GM21786 (cell line): Measurements from ENCODE around the gene SHISA5.

ENCODE experiments used
- ATAC-seq: cut with Tn5 transposase; IDR thresholded peaks from one replicate; pipeline ENCODE4 v1.9.1; 2021; ENCODE audit not compliant: unreplicated experiment

The SHISA5 gene

DNA sequence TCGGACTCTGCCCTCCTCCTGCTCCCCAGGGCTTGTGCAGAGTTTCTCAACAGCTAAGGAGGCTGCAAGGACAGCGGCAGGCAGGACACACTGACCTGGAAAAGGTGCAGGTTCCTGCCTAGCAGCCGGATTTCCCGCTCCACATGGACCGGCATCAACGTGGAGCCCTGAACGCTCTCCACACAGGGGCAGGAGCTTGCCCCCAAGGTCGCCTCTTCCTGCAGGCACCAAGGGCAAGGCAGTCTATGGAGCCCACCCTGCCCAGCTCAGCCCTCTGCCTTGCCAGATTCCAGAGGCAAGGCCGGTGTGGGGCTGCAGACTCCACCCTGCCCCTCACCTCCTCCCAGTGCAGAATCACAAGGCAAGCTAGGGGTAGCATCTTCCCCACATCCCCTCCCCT, 84.8 kb downstream of the SHISA5 start:
- ATAC-seq: no peak

DNA sequence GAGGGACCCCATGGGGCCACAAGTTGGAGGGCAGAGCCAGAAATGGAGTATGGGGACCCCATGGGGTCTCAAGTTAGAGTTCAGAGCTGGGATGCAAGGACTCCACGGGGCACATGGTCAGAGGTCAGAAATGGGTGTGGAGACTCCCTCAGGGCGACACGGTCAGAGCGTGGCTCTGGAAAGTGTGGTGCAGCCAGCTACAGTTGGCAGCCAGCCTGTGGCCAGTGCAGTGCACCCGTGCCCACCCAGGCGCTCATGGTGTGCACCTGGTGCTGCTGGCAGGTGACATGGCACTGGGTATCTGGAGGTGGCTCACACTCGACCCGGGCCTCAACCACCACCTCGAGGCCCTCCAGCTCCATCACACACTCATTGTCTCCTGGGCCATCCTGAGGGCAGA, 85.3 kb downstream of the SHISA5 start:
- ATAC-seq: no peak

DNA sequence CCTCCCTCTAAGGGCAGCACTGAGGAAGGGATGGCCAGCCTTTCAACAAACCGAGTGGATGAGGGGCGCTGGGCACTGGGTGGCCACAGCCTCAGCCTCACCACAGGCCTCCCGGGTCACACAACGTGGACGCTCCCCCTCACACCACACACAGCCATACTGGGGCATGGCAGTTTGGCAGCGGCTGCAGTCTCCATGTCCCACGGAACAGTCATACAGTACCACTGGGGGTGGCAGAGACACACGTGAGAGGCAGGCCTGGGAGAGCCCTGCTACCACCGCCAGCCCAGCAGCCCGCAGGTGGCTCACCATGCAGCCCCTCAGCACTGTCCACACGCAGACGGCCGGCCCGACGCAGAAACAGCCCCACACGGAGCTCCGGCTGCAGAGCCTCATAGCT, 85.8 kb downstream of the SHISA5 start:
- no peak for ATAC-seq
